Panc1 (cell line): ENCODE data around the gene ARL4A. TPM values are rescaled to one million over a fixed set of nuclear protein-coding genes. Genes with fewer than 3 reads are reported as not detected.

Experiments
- ATAC-seq: fragments of 200-7000 bp; cut with Tn5 transposase; 2 replicates; pipeline ENCODE4 v1.9.1; 2020; ENCODE audit warnings: mild to moderate bottlenecking, moderate library complexity
- BruUV-seq: library from RNA; stranded (reverse); fragments of 400-500 nt; replicated peaks from 2 replicates; lab custom pipeline; 2021; lab: Mats Ljungman, UMichigan
- CTCF ChIA-PET: fragments of 300-600 bp; sonication (Branson Sonifier 250); formaldehyde crosslinking; loops from one replicate; lab custom pipeline; 2022; ENCODE audit warnings: antibody characterized with exemption; lab: Charles Lee
- POLR2A ChIA-PET: fragments of 300-600 bp; sonication (Branson Sonifier 250); formaldehyde crosslinking; loops from one replicate; lab custom pipeline; 2022; ENCODE audit warnings: antibody characterized with exemption; lab: Charles Lee
- DNase-seq: peaks from one replicate; pipeline ENCODE4 v3.0.0-alpha.2; 2010; ENCODE audit warnings: low read depth, low spot score
- H3K27ac ChIP-seq: 2 replicates; pipeline ENCODE4 v1.5.1; 2011; ENCODE audit warnings: mild to moderate bottlenecking, low read length, inconsistent platforms
- H3K27me3 ChIP-seq: fragments of 200-500 bp; sonication (Bioruptor generic); 2 replicates; pipeline ENCODE4 v1.6.0; 2014; ENCODE audit warnings: low read length, inconsistent platforms; ENCODE audit not compliant: control insufficient read depth, insufficient read depth
- H3K36me3 ChIP-seq: fragments of 200-500 bp; sonication (Bioruptor generic); 2 replicates; pipeline ENCODE4 v1.5.1; 2014; ENCODE audit warnings: inconsistent platforms, mild to moderate bottlenecking, low read length, moderate library complexity; ENCODE audit not compliant: control insufficient read depth, insufficient read depth
- H3K4me1 ChIP-seq: 2 replicates; pipeline ENCODE4 v1.5.1; 2011; ENCODE audit warnings: inconsistent platforms, mild to moderate bottlenecking, low read length, moderate library complexity; ENCODE audit not compliant: control insufficient read depth, insufficient read depth
- H3K4me3 ChIP-seq, 2 experiments: 2 replicates each; pipeline ENCODE4 v1.5.1; 2011 to 2012; ENCODE audit warnings: low read depth in 2 of 2, low read length in 2 of 2, mild to moderate bottlenecking in 2 of 2, inconsistent platforms in 1 of 2, moderate library complexity in 1 of 2
- H3K9me3 ChIP-seq: fragments of 200-500 bp; sonication (Bioruptor generic); 2 replicates; pipeline ENCODE4 v1.5.1; 2014; ENCODE audit warnings: low read depth, mild to moderate bottlenecking, inconsistent platforms, low read length, moderate library complexity; ENCODE audit not compliant: control insufficient read depth, insufficient read depth
- POLR2AphosphoS5 ChIP-seq: IDR thresholded peaks from 2 replicates; pipeline ENCODE4 v1.6.1; 2012; ENCODE audit warnings: mild to moderate bottlenecking, low read depth, low read length, moderate library complexity
- REST ChIP-seq, 2 experiments: IDR thresholded peaks; 2 replicates each; pipeline ENCODE4 v1.6.1; 2011 to 2012; ENCODE audit warnings: low read depth in 2 of 2, control low read depth in 1 of 2, low read length in 1 of 2, mild to moderate bottlenecking in 1 of 2, moderate library complexity in 1 of 2; ENCODE audit not compliant: insufficient read depth in 1 of 2
- SIN3A ChIP-seq: IDR thresholded peaks from 2 replicates; pipeline ENCODE4 v1.6.1; 2012; ENCODE audit warnings: low read depth, mild to moderate bottlenecking, low read length, moderate library complexity, borderline replicate concordance; ENCODE audit not compliant: insufficient read depth
- TCF7L2 ChIP-seq: IDR thresholded peaks from 2 replicates; pipeline ENCODE4 v1.6.1; 2011; ENCODE audit warnings: mild to moderate bottlenecking, low read depth, low read length, inconsistent platforms
- in situ Hi-C: cut with HindIII; loops from 2 replicates; pipeline ENCODE4 v1.10.0; 2016; ENCODE audit warnings: low sequenced_read_pairs, low pct_unique_long_range_greater_than_20kb
- intact Hi-C: fragments of 100-400 bp; cut with micrococcal nuclease; formaldehyde crosslinking; loops from one replicate; pipeline ENCODE4 v1.10.0; 2022; ENCODE audit not compliant: unreplicated experiment
- total RNA-seq: library from RNA; stranded (reverse); gene quantifications from one replicate; pipeline ENCODE4 v1.2.1, GENCODE V29; 2021; ENCODE audit not compliant: unreplicated experiment
- TF ChIP-seq, protein P1 (sequence below): fragments of 450-650 bp; IDR thresholded peaks from 2 replicates; pipeline ENCODE4 v1.5.1; 2017; ENCODE audit warnings: mild to moderate bottlenecking

Gene ARL4A
- total RNA-seq, 1 experiment from 2014 or later, result 37.4 TPM

GRCh38 chr7:12719141-12719919 lies 31.9 kb downstream of the ARL4A start:
- BruUV-seq, result no TSS peak
- DNase-seq (no peak), ATAC-seq (no peak)
- in situ Hi-C loops (no loop called here), intact Hi-C loops (no loop called here)
- Histone ChIP-seq H3K27ac (no peak overlapping the region), H3K27me3 (no peaks in the 10 kb centered on the region), H3K9me3 (no peaks in the 10 kb centered on the region), H3K4me3 (no peak overlapping the region), H3K4me1 (peaks cover 8% of the 10 kb centered on the region), H3K36me3 (no peaks in the 10 kb centered on the region)
- TF ChIP-seq, protein P1, sequence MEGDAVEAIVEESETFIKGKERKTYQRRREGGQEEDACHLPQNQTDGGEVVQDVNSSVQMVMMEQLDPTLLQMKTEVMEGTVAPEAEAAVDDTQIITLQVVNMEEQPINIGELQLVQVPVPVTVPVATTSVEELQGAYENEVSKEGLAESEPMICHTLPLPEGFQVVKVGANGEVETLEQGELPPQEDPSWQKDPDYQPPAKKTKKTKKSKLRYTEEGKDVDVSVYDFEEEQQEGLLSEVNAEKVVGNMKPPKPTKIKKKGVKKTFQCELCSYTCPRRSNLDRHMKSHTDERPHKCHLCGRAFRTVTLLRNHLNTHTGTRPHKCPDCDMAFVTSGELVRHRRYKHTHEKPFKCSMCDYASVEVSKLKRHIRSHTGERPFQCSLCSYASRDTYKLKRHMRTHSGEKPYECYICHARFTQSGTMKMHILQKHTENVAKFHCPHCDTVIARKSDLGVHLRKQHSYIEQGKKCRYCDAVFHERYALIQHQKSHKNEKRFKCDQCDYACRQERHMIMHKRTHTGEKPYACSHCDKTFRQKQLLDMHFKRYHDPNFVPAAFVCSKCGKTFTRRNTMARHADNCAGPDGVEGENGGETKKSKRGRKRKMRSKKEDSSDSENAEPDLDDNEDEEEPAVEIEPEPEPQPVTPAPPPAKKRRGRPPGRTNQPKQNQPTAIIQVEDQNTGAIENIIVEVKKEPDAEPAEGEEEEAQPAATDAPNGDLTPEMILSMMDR, result no peak
- TF ChIP-seq TCF7L2 (no peak), REST (IDR thresholded peaks at IDR 0.05; ENCODE audit: insufficient read depth in 1 of 2, low read depth in 2 of 2, low read length in 1 of 2) (no peak), POLR2AphosphoS5 (no peak), SIN3A (no peak)
- POLR2A ChIA-PET, result no interaction called here
- CTCF ChIA-PET, result no interaction called here

DNA sequence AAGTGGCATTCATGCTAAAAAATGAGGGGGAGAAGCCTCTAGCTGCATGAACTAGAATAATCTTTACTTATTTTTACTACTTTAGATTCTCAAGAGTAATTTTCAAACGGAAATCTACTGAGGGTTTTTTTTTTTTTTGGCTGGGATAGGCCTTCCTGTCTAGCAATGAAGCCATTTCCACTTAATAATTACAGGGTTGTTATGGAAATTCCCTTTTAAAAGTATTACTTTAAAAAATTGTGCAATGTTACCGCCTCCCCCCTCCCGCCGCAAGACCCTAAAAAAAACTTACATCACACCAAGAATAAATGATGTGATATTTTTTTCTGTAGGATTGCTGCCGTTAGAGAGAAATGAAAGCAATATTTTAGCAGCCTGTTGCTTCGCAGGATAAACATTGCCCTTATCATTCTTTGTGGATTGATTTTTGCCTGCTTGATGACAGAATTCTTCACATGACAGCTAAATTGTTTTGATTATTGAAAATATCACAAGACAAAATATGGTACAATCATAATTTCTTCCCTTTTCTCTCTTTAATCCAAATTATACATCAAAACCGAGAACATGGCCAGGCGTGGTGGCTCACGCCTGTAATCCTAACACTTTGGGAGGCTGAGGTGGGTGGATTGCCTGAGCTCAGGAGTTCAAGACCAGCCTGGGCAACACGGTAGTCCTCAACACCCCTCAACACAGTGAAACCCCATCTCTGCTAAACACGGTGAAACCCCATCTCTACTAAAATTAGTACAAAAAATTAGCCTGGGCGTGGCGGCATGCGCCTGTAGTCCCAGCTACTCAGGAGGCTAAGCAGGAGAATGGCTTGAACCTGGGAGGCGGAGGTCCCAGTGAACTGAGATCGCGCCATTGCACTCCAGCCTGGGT lies 32.8 kb downstream of the ARL4A start:
- TF ChIP-seq REST (IDR thresholded peaks at IDR 0.05; ENCODE audit: insufficient read depth in 1 of 2, low read depth in 2 of 2, low read length in 1 of 2) (no peak), TCF7L2 (no peak)
- CTCF ChIA-PET, result no interaction called here
- ATAC-seq (no peak), DNase-seq (no peak)
- no peak overlapping the region for H3K27ac ChIP-seq
- intact Hi-C loops, result no loop called here
- BruUV-seq, result no TSS peak
- no peaks in the 10 kb centered on the region for H3K36me3 ChIP-seq
- no peaks in the 10 kb centered on the region for H3K9me3 ChIP-seq
- peaks cover 7% of the 10 kb centered on the region for H3K4me1 ChIP-seq
- no peaks in the 10 kb centered on the region for H3K27me3 ChIP-seq
- in situ Hi-C loops, result no loop called here
- POLR2A ChIA-PET, result interaction anchor here (0.6 kb wide), 1 partner anchor 204 kb away, joined by 4 read pairs; no protein-coding TSS in a partner anchor
- no peak overlapping the region for H3K4me3 ChIP-seq
